ENCODE data around the gene MYH16. TPM values are rescaled to one million over a fixed set of nuclear protein-coding genes. Genes with fewer than 3 reads are reported as not detected.
"Not testable (repeated sequence)": the region's sequence is repeated elsewhere in the genome, so short reads cannot be mapped to it uniquely, and the experiment has no call there.

The MYH16 gene
- total RNA-seq, 2 donors from 2014 or later = not detected

GRCh38 chr7:99267841-99268576 lies 4.6 kb upstream of the MYH16 start:
- no peak overlapping the region for H3K27ac Mint-ChIP-seq
- no peaks in the 10 kb centered on the region for H3K9me3 ChIP-seq (ENCODE audit: control insufficient read depth, low read length, poor library complexity, severe bottlenecking)
- ATAC-seq = no peak

DNA sequence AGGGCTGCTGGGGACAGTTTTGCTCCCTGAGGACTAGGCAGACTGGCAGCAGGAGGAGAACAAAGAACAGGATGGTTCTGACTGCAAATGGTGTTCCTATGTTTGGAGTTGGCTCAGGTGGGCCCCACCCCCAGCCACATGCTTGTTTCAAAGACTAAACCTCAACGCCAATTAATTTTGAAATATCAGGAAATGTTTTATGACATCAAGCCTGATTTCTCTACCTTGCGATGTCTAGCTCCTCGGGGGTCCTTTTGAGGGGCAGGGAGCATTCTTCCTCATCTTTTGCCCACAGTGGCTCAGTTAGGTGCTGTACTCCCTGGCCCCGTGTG lies 4.1 kb upstream of the MYH16 start:
- H3K36me3 Mint-ChIP-seq (ENCODE audit: low read depth) = no peaks in the 10 kb centered on the region
- no peak overlapping the region for H3K4me3 Mint-ChIP-seq
- peaks cover 4% of the 10 kb centered on the region for H3K4me1 Mint-ChIP-seq
- DNase-seq (no peak), ATAC-seq (no peak)
- H3K27ac Mint-ChIP-seq = no peak overlapping the region
- H3K9me3 ChIP-seq (ENCODE audit: control insufficient read depth, low read length, poor library complexity, severe bottlenecking) = no peaks in the 10 kb centered on the region
- H3K27me3 Mint-ChIP-seq = peaks cover 17% of the 10 kb centered on the region

More at GRCh38 chr7:99267841-99268576, 4.6 kb upstream of the MYH16 start:
- H3K36me3 Mint-ChIP-seq (ENCODE audit: low read depth) = no peaks in the 10 kb centered on the region
- no peak overlapping the region for H3K4me3 Mint-ChIP-seq
- no peaks in the 10 kb centered on the region for H3K4me1 Mint-ChIP-seq
- H3K27me3 Mint-ChIP-seq = peaks cover 19% of the 10 kb centered on the region
- no peak for DNase-seq

GRCh38 chr7:99270702-99271101 lies 1.9 kb upstream of the MYH16 start:
- DNase-seq = no peak
- no peaks in the 10 kb centered on the region for H3K9me3 ChIP-seq (ENCODE audit: control insufficient read depth, low read length, poor library complexity, severe bottlenecking)
- peaks cover 10% of the 10 kb centered on the region for H3K27me3 Mint-ChIP-seq
- H3K36me3 Mint-ChIP-seq (ENCODE audit: low read depth) = no peaks in the 10 kb centered on the region
- no peak overlapping the region for H3K27ac Mint-ChIP-seq
- peaks cover 10% of the 10 kb centered on the region for H3K4me1 Mint-ChIP-seq
- no peak overlapping the region for H3K4me3 Mint-ChIP-seq
- ATAC-seq = no peak

GRCh38 chr7:99273561-99273960 lies 922 bp downstream of the MYH16 start:
- not testable (repeated sequence) for H3K36me3 Mint-ChIP-seq (ENCODE audit: low read depth); H3K9me3 ChIP-seq (ENCODE audit: control insufficient read depth, low read length, poor library complexity, severe bottlenecking); ATAC-seq; H3K4me3 Mint-ChIP-seq; H3K27ac Mint-ChIP-seq; H3K4me1 Mint-ChIP-seq; H3K27me3 Mint-ChIP-seq; DNase-seq

DNA sequence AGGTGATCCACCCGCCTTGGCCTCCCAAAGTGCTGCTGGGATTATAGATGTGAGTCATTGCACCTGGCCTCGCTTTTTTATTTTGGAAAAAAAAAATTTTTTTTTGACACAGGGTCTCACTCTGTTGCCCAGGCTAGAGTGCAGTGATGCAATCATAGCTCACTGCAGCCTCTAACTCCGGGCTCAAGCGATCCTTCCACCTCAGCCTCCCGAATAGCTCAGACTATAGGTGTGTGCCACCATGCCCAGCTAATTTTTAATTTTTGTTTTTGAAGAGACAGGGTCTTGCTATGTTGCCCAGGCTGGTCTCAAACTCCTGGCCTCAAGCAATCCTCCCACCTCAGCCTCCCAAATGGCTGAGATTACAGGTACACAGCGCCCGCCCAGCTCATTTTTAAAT lies 2.3 kb downstream of the MYH16 start:
- not testable (repeated sequence) for H3K27me3 Mint-ChIP-seq; H3K4me3 Mint-ChIP-seq; H3K9me3 ChIP-seq (ENCODE audit: control insufficient read depth, low read length, poor library complexity, severe bottlenecking); H3K4me1 Mint-ChIP-seq; DNase-seq; H3K27ac Mint-ChIP-seq; ATAC-seq; H3K36me3 Mint-ChIP-seq (ENCODE audit: low read depth)

GRCh38 chr7:99275496-99275895 lies 2.9 kb downstream of the MYH16 start:
- no peaks in the 10 kb centered on the region for H3K9me3 ChIP-seq (ENCODE audit: control insufficient read depth, low read length, poor library complexity, severe bottlenecking)
- Mint-ChIP-seq H3K4me1 (peaks cover 10% of the 10 kb centered on the region), H3K27me3 (no peaks in the 10 kb centered on the region), H3K36me3 (ENCODE audit: low read depth) (peaks cover 6% of the 10 kb centered on the region), H3K4me3 (no peak overlapping the region), H3K27ac (no peak overlapping the region)
- no peak for DNase-seq
- ATAC-seq = no peak

DNA sequence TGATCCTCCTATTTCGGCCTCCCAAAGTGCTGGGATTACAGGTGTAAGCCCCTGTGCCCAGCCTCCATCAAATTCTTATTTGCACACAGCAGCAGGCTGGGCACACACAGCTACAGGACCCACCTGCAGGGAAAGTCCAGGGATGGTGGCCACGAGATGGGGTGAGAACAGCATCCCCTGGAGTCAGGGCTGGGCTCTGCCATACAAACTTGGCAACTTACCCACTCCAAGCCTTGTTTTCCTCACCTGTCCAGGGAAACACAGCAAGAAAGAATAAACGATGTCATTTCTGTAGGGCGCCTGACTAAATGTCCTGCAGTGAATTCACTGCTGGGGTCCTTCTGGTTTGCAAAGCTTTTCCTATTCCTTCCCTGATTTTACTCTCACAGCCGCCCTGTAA lies 5.5 kb downstream of the MYH16 start:
- Mint-ChIP-seq H3K36me3 (ENCODE audit: low read depth) (peaks cover 6% of the 10 kb centered on the region), H3K27me3 (no peaks in the 10 kb centered on the region), H3K4me3 (no peak overlapping the region), H3K27ac (no peak overlapping the region), H3K4me1 (peaks cover 10% of the 10 kb centered on the region)
- H3K9me3 ChIP-seq (ENCODE audit: control insufficient read depth, low read length, poor library complexity, severe bottlenecking) = no peaks in the 10 kb centered on the region
- DNase-seq = no peak
- no peak for ATAC-seq

DNA sequence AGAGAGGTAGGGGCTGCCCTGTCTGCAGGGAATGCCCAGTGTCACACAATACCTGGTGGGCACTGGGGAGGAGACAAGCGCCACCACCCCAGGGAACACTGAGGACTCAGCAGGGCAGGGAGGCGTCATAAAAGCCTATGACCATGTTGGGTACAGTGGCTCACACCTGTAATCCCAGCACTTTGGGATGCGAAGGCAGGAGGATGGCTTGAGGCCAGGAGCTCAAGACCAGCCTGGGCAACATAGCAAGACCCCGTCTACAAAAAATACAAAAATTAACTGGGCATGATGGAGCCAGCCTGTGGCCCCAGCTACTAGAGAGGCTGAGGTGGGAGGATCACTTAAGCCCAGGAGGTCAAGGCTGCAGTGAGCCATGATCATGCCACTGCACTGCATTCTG lies 11.5 kb downstream of the MYH16 start:
- not testable (repeated sequence) for H3K36me3 Mint-ChIP-seq (ENCODE audit: low read depth); H3K27ac Mint-ChIP-seq; DNase-seq; H3K9me3 ChIP-seq (ENCODE audit: control insufficient read depth, low read length, poor library complexity, severe bottlenecking); H3K4me1 Mint-ChIP-seq; H3K27me3 Mint-ChIP-seq; ATAC-seq; H3K4me3 Mint-ChIP-seq

DNA sequence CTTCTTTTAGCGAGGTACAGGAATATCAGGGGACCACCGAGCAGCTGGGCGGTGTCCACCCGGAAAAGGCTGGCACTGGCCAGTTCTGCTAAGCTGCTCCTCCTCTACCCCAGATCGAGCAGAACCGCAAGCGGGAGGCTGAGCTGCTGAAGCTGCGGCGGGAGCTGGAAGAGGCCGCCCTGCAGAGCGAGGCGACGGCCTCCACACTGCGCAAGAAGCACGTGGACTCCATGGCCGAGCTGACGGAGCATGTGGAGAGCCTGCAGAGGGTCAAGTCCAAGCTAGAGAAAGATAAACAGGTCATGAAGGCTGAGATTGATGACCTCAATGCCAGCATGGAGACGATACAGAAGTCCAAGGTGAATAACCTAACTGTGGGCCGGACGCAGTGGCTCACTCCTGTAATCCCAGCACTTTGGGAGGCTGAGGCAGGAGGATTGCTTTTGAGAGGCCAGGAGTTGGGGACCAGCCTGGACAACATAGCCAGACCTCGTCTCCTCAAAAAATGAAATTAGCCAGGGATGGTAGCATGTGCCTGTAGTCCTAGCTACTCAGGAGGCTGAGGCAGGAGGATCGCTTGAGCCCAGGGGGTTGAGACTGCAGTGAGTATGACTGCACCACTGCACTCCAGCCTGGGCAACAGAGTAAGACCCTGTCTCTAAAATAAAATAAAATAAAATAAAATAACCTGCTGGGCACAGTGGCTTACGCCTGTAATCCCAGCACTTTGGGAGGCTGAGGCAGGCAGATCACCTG lies 15.3 kb downstream of the MYH16 start:
- no peak overlapping the region for H3K4me3 Mint-ChIP-seq
- peaks cover 8% of the 10 kb centered on the region for H3K27me3 Mint-ChIP-seq
- no peak overlapping the region for H3K27ac Mint-ChIP-seq
- no peaks in the 10 kb centered on the region for H3K9me3 ChIP-seq (ENCODE audit: control insufficient read depth, low read length, poor library complexity, severe bottlenecking)
- no peak for DNase-seq
- ATAC-seq = no peak
- H3K4me1 Mint-ChIP-seq = no peaks in the 10 kb centered on the region
- H3K36me3 Mint-ChIP-seq (ENCODE audit: low read depth) = peaks cover 2% of the 10 kb centered on the region

DNA sequence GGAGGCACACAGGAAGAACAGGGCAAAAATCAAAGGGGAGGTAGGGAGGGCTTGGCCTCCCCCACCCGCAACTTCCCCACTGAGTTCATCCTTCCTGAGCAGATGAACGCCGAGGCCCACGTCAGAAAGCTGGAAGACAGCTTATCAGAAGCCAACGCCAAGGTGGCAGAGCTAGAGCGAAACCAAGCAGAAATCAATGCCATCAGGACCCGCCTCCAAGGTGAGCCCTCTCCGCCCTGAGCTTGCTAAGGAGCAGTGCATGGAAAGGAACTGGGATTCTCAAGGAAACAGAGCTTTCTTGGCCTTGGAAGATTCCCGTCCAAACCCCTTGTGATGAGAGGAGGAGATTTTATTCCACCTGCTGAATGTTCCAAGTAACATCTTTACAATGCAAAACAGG lies 16.5 kb downstream of the MYH16 start:
- Mint-ChIP-seq H3K4me1 (no peaks in the 10 kb centered on the region), H3K4me3 (no peak overlapping the region), H3K27ac (no peak overlapping the region), H3K36me3 (ENCODE audit: low read depth) (peaks cover 2% of the 10 kb centered on the region), H3K27me3 (peaks cover 8% of the 10 kb centered on the region)
- DNase-seq = no peak
- no peak for ATAC-seq
- H3K9me3 ChIP-seq (ENCODE audit: control insufficient read depth, low read length, poor library complexity, severe bottlenecking) = no peaks in the 10 kb centered on the region

- not testable (repeated sequence) for H3K4me1 Mint-ChIP-seq; H3K36me3 Mint-ChIP-seq (ENCODE audit: low read depth); H3K27me3 Mint-ChIP-seq; DNase-seq; H3K9me3 ChIP-seq (ENCODE audit: control insufficient read depth, low read length, poor library complexity, severe bottlenecking); H3K27ac Mint-ChIP-seq; ATAC-seq; H3K4me3 Mint-ChIP-seq
Observed at GRCh38 chr7:99290148-99290547, 17.5 kb downstream of the MYH16 start.

DNA sequence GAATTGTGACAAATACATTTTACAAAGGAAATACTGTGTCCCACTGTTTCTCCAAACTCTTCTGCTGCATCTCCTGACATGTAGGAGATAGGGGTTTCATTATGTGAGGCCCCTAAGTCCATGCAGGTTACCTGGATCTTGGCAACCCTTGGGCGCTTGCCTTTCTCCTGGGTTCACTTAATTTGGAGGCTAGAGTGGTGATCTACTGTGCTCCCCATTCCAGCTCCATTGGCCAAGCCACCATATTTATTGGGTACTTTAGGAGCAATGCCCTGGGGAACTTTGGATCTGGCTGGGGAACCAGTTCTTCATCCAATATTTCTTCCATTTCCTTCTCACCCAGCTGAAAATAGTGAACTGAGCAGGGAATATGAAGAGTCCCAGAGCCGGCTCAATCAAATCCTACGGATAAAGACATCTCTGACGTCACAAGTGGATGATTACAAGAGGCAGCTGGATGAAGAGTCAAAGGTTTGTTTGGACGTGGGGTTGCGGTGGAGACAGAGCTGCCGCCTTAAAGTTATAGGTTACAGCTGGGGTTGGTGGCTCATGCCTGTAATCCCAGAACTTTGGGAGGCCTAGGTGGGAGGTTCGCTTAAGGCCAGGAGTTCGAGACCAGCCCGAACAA lies 18.5 kb downstream of the MYH16 start:
- ATAC-seq (no peak), DNase-seq (no peak)
- H3K36me3 Mint-ChIP-seq (ENCODE audit: low read depth) = no peaks in the 10 kb centered on the region
- H3K27me3 Mint-ChIP-seq = no peaks in the 10 kb centered on the region
- H3K27ac Mint-ChIP-seq = no peak overlapping the region
- H3K9me3 ChIP-seq (ENCODE audit: control insufficient read depth, low read length, poor library complexity, severe bottlenecking) = no peaks in the 10 kb centered on the region
- no peak overlapping the region for H3K4me3 Mint-ChIP-seq
- no peaks in the 10 kb centered on the region for H3K4me1 Mint-ChIP-seq

DNA sequence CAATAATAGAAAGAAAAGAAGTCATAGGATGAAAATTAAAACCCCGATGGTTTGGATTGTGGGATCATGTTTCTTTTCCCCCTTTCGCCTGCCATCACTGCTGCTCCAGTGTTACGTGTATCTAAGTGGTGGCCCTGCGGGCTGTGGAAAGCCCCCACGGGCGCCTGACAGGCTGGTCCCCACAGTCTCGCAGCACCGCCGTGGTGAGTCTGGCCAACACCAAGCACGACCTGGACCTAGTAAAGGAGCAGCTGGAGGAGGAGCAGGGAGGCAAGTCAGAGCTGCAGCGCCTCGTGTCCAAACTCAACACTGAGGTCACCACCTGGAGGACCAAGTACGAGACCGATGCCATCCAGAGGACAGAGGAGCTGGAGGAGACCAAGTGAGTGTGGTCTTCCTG lies 19.5 kb downstream of the MYH16 start:
- H3K36me3 Mint-ChIP-seq (ENCODE audit: low read depth) = no peaks in the 10 kb centered on the region

More for the DNA sequence above, 19.5 kb downstream of the MYH16 start:
- H3K27ac Mint-ChIP-seq = no peak overlapping the region
- H3K27me3 Mint-ChIP-seq = no peaks in the 10 kb centered on the region
- DNase-seq (no peak), ATAC-seq (no peak)
- H3K9me3 ChIP-seq (ENCODE audit: control insufficient read depth, low read length, poor library complexity, severe bottlenecking) = no peaks in the 10 kb centered on the region
- H3K4me1 Mint-ChIP-seq = no peaks in the 10 kb centered on the region
- no peak overlapping the region for H3K4me3 Mint-ChIP-seq
